Loucy (cell line): ENCODE results near the gene PPARA.

Experiments
- H2AFZ ChIP-seq: fragments of 200-600 bp; sonication (generic); 2 replicates; pipeline ENCODE4 v1.6.0; 2016; ENCODE audit warnings: antibody characterized with exemption, mild to moderate bottlenecking, low read length, moderate library complexity
- H3F3A ChIP-seq: fragments of 200-600 bp; 2 replicates; pipeline ENCODE4 v1.6.0; 2016; ENCODE audit warnings: antibody characterized with exemption, low read depth, mild to moderate bottlenecking
- H3K27me3 ChIP-seq: fragments of 200-600 bp; sonication (generic); 2 replicates; pipeline ENCODE4 v1.6.1; 2014; ENCODE audit warnings: low read length, mild to moderate bottlenecking; ENCODE audit not compliant: insufficient read depth, poor library complexity, severe bottlenecking
- H3K36me3 ChIP-seq: fragments of 200-600 bp; sonication (generic); 2 replicates; pipeline ENCODE4 v1.6.1; 2016; ENCODE audit warnings: low read length; ENCODE audit not compliant: insufficient read depth
- H3K4me1 ChIP-seq: fragments of 200-600 bp; sonication (generic); 2 replicates; pipeline ENCODE4 v1.5.1; 2014; ENCODE audit warnings: low read length, mild to moderate bottlenecking; ENCODE audit not compliant: insufficient read depth, poor library complexity, severe bottlenecking
- H3K4me2 ChIP-seq: fragments of 200-600 bp; sonication (generic); 2 replicates; pipeline ENCODE4 v1.6.0; 2014; ENCODE audit warnings: antibody characterized with exemption, low read length, low read depth, mild to moderate bottlenecking; ENCODE audit not compliant: poor library complexity, severe bottlenecking
- H3K4me3 ChIP-seq: fragments of 200-600 bp; sonication (generic); 2 replicates; pipeline ENCODE4 v1.5.1; 2014; ENCODE audit warnings: low read length, mild to moderate bottlenecking, mixed read lengths; ENCODE audit not compliant: poor library complexity, severe bottlenecking
- H3K79me2 ChIP-seq: fragments of 200-600 bp; sonication (generic); 2 replicates; pipeline ENCODE4 v1.6.1; 2014; ENCODE audit warnings: low read length; ENCODE audit not compliant: insufficient read depth
- H3K9ac ChIP-seq: fragments of 200-600 bp; sonication (generic); 2 replicates; pipeline ENCODE4 v1.6.0; 2014; ENCODE audit warnings: mild to moderate bottlenecking, low read depth, low read length, moderate library complexity; ENCODE audit not compliant: poor library complexity, severe bottlenecking
- H3K9me2 ChIP-seq: fragments of 200-600 bp; sonication (generic); replicated peaks from 2 replicates; pipeline ENCODE4 v1.6.1; 2016; ENCODE audit warnings: low read depth, low read length, mixed read lengths
- H3K9me3 ChIP-seq: fragments of 200-600 bp; sonication (generic); 2 replicates; pipeline ENCODE4 v1.6.1; 2014; ENCODE audit warnings: mild to moderate bottlenecking, antibody characterized with exemption, low read length, low read depth; ENCODE audit not compliant: insufficient read depth
- H4K20me1 ChIP-seq: fragments of 200-600 bp; sonication (generic); 2 replicates; pipeline ENCODE4 v1.6.0; 2014; ENCODE audit warnings: antibody characterized with exemption, low read length, mild to moderate bottlenecking; ENCODE audit not compliant: insufficient read depth, poor library complexity, severe bottlenecking
- CTCF ChIP-seq: fragments of 200-600 bp; sonication (generic); conservative IDR thresholded peaks from 2 replicates; pipeline ENCODE4 v1.5.1; 2014; ENCODE audit warnings: mild to moderate bottlenecking, antibody characterized with exemption, low read length
- EZH2phosphoT487 ChIP-seq: fragments of 200-600 bp; IDR thresholded peaks from 2 replicates; pipeline ENCODE4 v1.6.1; 2018; ENCODE audit warnings: antibody characterized with exemption, mild to moderate bottlenecking, moderate library complexity, borderline replicate concordance

Gene PPARA

GRCh38 chr22:46280063-46280817 is 129.9 kb downstream of the PPARA start:
- no peak for TF ChIP-seq EZH2phosphoT487
- no peak for TF ChIP-seq CTCF
- H3K9ac ChIP-seq: no peak overlapping the region

GRCh38 chr22:46280999-46281623 is 130.8 kb downstream of the PPARA start:
- no peak for TF ChIP-seq EZH2phosphoT487

More at GRCh38 chr22:46280063-46280817, 129.9 kb downstream of the PPARA start:
- H3K36me3 ChIP-seq: peaks cover 59% of the 10 kb centered on the region; the same call in 1 of the 2 replicates
- no peaks in the 10 kb centered on the region for H3F3A ChIP-seq
- no peaks in the 10 kb centered on the region for H4K20me1 ChIP-seq
- no peak overlapping the region for H2AFZ ChIP-seq
- H3K9me3 ChIP-seq: no peaks in the 10 kb centered on the region
- no peak overlapping the region for H3K4me2 ChIP-seq
- H3K9me2 ChIP-seq: no peaks in the 10 kb centered on the region
- no peak overlapping the region for H3K4me3 ChIP-seq
- peaks cover 6% of the 10 kb centered on the region for H3K4me1 ChIP-seq
- no peaks in the 10 kb centered on the region for H3K27me3 ChIP-seq
- H3K79me2 ChIP-seq: no peaks in the 10 kb centered on the region; the same call in 1 of the 2 replicates

GRCh38 chr22:46281866-46282678 is 131.7 kb downstream of the PPARA start:
- Histone ChIP-seq H2AFZ (no peak overlapping the region), H3K9me2 (no peaks in the 10 kb centered on the region), H3K9ac (no peak overlapping the region), H3K4me2 (no peak overlapping the region), H3K27me3 (no peaks in the 10 kb centered on the region), H3F3A (no peaks in the 10 kb centered on the region), H3K36me3 (peaks cover 55% of the 10 kb centered on the region; the same call in 1 of the 2 replicates), H3K9me3 (no peaks in the 10 kb centered on the region), H3K4me1 (peaks cover 5% of the 10 kb centered on the region), H3K4me3 (no peak overlapping the region), H3K79me2 (peaks cover 6% of the 10 kb centered on the region; the same call in 1 of the 2 replicates), H4K20me1 (no peaks in the 10 kb centered on the region)
- no peak for TF ChIP-seq CTCF
- TF ChIP-seq EZH2phosphoT487: no peak

More at GRCh38 chr22:46280999-46281623, 130.8 kb downstream of the PPARA start:
- Histone ChIP-seq H3K4me1 (no peaks in the 10 kb centered on the region), H4K20me1 (no peaks in the 10 kb centered on the region), H2AFZ (no peak overlapping the region), H3K4me2 (no peak overlapping the region), H3K4me3 (no peak overlapping the region), H3K79me2 (no peaks in the 10 kb centered on the region), H3K27me3 (no peaks in the 10 kb centered on the region), H3F3A (no peaks in the 10 kb centered on the region), H3K36me3 (peaks cover 57% of the 10 kb centered on the region; the same call in 1 of the 2 replicates), H3K9me2 (no peaks in the 10 kb centered on the region), H3K9me3 (no peaks in the 10 kb centered on the region), H3K9ac (no peak overlapping the region)
